Stimulated activated CD4-positive, alpha-beta T cell treated with anti-CD3 and anti-CD28 coated beads, Interleukin-1b, Interleukin-23, amount 100 ng/mL, for 4 hours (primary cell): ENCODE results near the gene LRMDA.

Experiments used
- DNase-seq, 2 donors: peaks; one replicate each; pipeline ENCODE4 v3.0.0-alpha.2; 2020; ENCODE audit warnings: low read depth in 2 of 2

LRMDA gene

GRCh38 chr10:76436981-76437380 lies 1005.6 kb downstream of the LRMDA start:
- no peak for DNase-seq

GRCh38 chr10:76440426-76440825 lies 1009.0 kb downstream of the LRMDA start:
- DNase-seq: no peak

- no peak for DNase-seq
These were observed 1010.7 kb downstream of the LRMDA start for GRCh38 chr10:76442113-76442512.

GRCh38 chr10:76444034-76444800 lies 1012.8 kb downstream of the LRMDA start:
- DNase-seq: no peak

GRCh38 chr10:76447578-76447977 lies 1016.2 kb downstream of the LRMDA start:
- DNase-seq: no peak

- no peak for DNase-seq
These were observed 1020.5 kb downstream of the LRMDA start for GRCh38 chr10:76451911-76452310.

GRCh38 chr10:76453332-76453731 lies 1021.9 kb downstream of the LRMDA start:
- no peak for DNase-seq

GRCh38 chr10:76453997-76454396 lies 1022.6 kb downstream of the LRMDA start:
- DNase-seq: no peak

- DNase-seq: no peak
These were observed 1023.2 kb downstream of the LRMDA start for GRCh38 chr10:76454506-76455140.

GRCh38 chr10:76456197-76456596 lies 1024.8 kb downstream of the LRMDA start:
- no peak for DNase-seq

- DNase-seq: no peak
These were observed 1027.7 kb downstream of the LRMDA start for GRCh38 chr10:76459016-76459730.

- DNase-seq: no peak
These were observed 1029.6 kb downstream of the LRMDA start for GRCh38 chr10:76461024-76461423.

GRCh38 chr10:76463111-76463510 lies 1031.7 kb downstream of the LRMDA start:
- no peak for DNase-seq

- no peak for DNase-seq
These were observed 1035.5 kb downstream of the LRMDA start for GRCh38 chr10:76466836-76467503.

- no peak for DNase-seq
These were observed 1038.3 kb downstream of the LRMDA start for GRCh38 chr10:76469675-76470074.

GRCh38 chr10:76479103-76479790 lies 1047.8 kb downstream of the LRMDA start:
- no peak for DNase-seq

GRCh38 chr10:76481178-76481577 lies 1049.8 kb downstream of the LRMDA start:
- no peak for DNase-seq

GRCh38 chr10:76487582-76487981 lies 1056.2 kb downstream of the LRMDA start:
- DNase-seq: no peak

- no peak for DNase-seq
These were observed 1057.2 kb downstream of the LRMDA start for GRCh38 chr10:76488602-76489001.

- DNase-seq: no peak
These were observed 1059.8 kb downstream of the LRMDA start for GRCh38 chr10:76491216-76491615.

GRCh38 chr10:76492026-76492425 lies 1060.6 kb downstream of the LRMDA start:
- no peak for DNase-seq
